HG02885 (cell line): ENCODE results near the gene LDLRAD2.

ENCODE experiments used
- ATAC-seq: cut with Tn5 transposase; IDR thresholded peaks from one replicate; pipeline ENCODE4 v1.9.1; 2021; ENCODE audit warnings: mild to moderate bottlenecking; ENCODE audit not compliant: unreplicated experiment, poor library complexity

The LDLRAD2 gene

GRCh38 chr1:21874328-21874727 is 62.3 kb downstream of the LDLRAD2 start:
- no peak for ATAC-seq
